ENCODE data around the gene TMED9. TPM values are rescaled to one million over a fixed set of nuclear protein-coding genes. Genes with fewer than 3 reads are reported as not detected.

TMED9 gene
- polyA plus RNA-seq, 1 donor (not counting 4 experiments of a cell fraction or from before 2014, with no cell fraction given): 247 TPM

GRCh38 chr5:177576169-177576568 is 15.8 kb upstream of the TMED9 start:
- H4K20me1 ChIP-seq (ENCODE audit: control insufficient read depth, extremely low read depth, insufficient read depth, low read length): no peaks in the 10 kb centered on the region
- H2AFZ ChIP-seq (ENCODE audit: control insufficient read depth, low read length): no peak overlapping the region
- H3K4me1 ChIP-seq (ENCODE audit: control insufficient read depth, extremely low read depth, insufficient read depth, low read length): peaks cover 12% of the 10 kb centered on the region
- H3K27me3 ChIP-seq (ENCODE audit: control insufficient read depth, extremely low read depth, insufficient read depth, low read length): no peaks in the 10 kb centered on the region
- FAIRE-seq (peak; percentile 67), DNase-seq (ENCODE audit: low read depth, low spot score) (no peak)
- TF ChIP-seq CTCF (optimal IDR thresholded peaks at IDR 0.05 in 1 of 3, IDR thresholded peaks at IDR 0.05 in 1 of 3, conservative IDR thresholded peaks at IDR 0.05 in 1 of 3; ENCODE audit: extremely low read depth in 1 of 3, insufficient read depth in 2 of 3, low read length in 3 of 3) (peak; percentile 11 to 52 (median 24)), EZH2 (IDR thresholded peaks at IDR 0.05; ENCODE audit: low read length) (no peak)
- no peak overlapping the region for H3K9ac ChIP-seq (ENCODE audit: control insufficient read depth, extremely low read depth, insufficient read depth, low read length)
- H3K4me2 ChIP-seq (ENCODE audit: control insufficient read depth, extremely low read depth, insufficient read depth, low read depth, low read length): no peak overlapping the region
- dilution Hi-C loops (cut with MboI; ENCODE audit: extremely low pct_ligation_motif_present, low sequenced_read_pairs): no loop called here
- no peak overlapping the region for H3K4me3 ChIP-seq (ENCODE audit: control insufficient read depth in 2 of 3, extremely low read depth in 1 of 3, insufficient read depth in 2 of 3, low read depth in 1 of 3, low read length in 3 of 3)
- no peaks in the 10 kb centered on the region for H3K79me2 ChIP-seq (ENCODE audit: control insufficient read depth, insufficient read depth, low read length)
- no peak overlapping the region for H3K27ac ChIP-seq (ENCODE audit: control insufficient read depth, insufficient read depth, low read length)
- H3K36me3 ChIP-seq (ENCODE audit: control insufficient read depth in 2 of 2, extremely low read depth in 1 of 2, insufficient read depth in 2 of 2, low read length in 2 of 2): no peaks in the 10 kb centered on the region
- no peaks in the 10 kb centered on the region for H3K9me3 ChIP-seq (ENCODE audit: control insufficient read depth, low read depth, low read length)
- H3K9me1 ChIP-seq (ENCODE audit: control insufficient read depth, extremely low read depth, insufficient read depth, low read length): no peaks in the 10 kb centered on the region

GRCh38 chr5:177578316-177578715 is 13.7 kb upstream of the TMED9 start:
- Histone ChIP-seq H3K9ac (ENCODE audit: control insufficient read depth, extremely low read depth, insufficient read depth, low read length) (no peak overlapping the region), H3K27me3 (ENCODE audit: control insufficient read depth, extremely low read depth, insufficient read depth, low read length) (no peaks in the 10 kb centered on the region), H3K9me3 (ENCODE audit: control insufficient read depth, low read depth, low read length) (no peaks in the 10 kb centered on the region), H3K4me1 (ENCODE audit: control insufficient read depth, extremely low read depth, insufficient read depth, low read length) (peaks cover 12% of the 10 kb centered on the region), H3K4me3 (ENCODE audit: control insufficient read depth in 2 of 3, extremely low read depth in 1 of 3, insufficient read depth in 2 of 3, low read depth in 1 of 3, low read length in 3 of 3) (no peak overlapping the region), H3K36me3 (ENCODE audit: control insufficient read depth in 2 of 2, extremely low read depth in 1 of 2, insufficient read depth in 2 of 2, low read length in 2 of 2) (no peaks in the 10 kb centered on the region), H3K79me2 (ENCODE audit: control insufficient read depth, insufficient read depth, low read length) (no peaks in the 10 kb centered on the region), H3K27ac (ENCODE audit: control insufficient read depth, insufficient read depth, low read length) (no peak overlapping the region), H3K9me1 (ENCODE audit: control insufficient read depth, extremely low read depth, insufficient read depth, low read length) (no peaks in the 10 kb centered on the region), H2AFZ (ENCODE audit: control insufficient read depth, low read length) (no peak overlapping the region), H3K4me2 (ENCODE audit: control insufficient read depth, extremely low read depth, insufficient read depth, low read depth, low read length) (no peak overlapping the region), H4K20me1 (ENCODE audit: control insufficient read depth, extremely low read depth, insufficient read depth, low read length) (no peaks in the 10 kb centered on the region)
- dilution Hi-C loops (cut with MboI; ENCODE audit: extremely low pct_ligation_motif_present, low sequenced_read_pairs): no loop called here
- no peak for DNase-seq (ENCODE audit: low read depth, low spot score)
- TF ChIP-seq CTCF (optimal IDR thresholded peaks at IDR 0.05 in 1 of 3, IDR thresholded peaks at IDR 0.05 in 1 of 3, conservative IDR thresholded peaks at IDR 0.05 in 1 of 3; ENCODE audit: extremely low read depth in 1 of 3, insufficient read depth in 2 of 3, low read length in 3 of 3) (no peak), EZH2 (IDR thresholded peaks at IDR 0.05; ENCODE audit: low read length) (no peak)
- no peak for FAIRE-seq
